Urinary bladder (tissue), 4 donors: Measurements from ENCODE around the gene SPIRE2. TPM values are rescaled to one million over a fixed set of nuclear protein-coding genes. Genes with fewer than 3 reads are reported as not detected.
A peak's percentile ranks its signal among the peaks of the same experiment; 100 is the strongest.
"Not testable (repeated sequence)": the region's sequence is repeated elsewhere in the genome, so short reads cannot be mapped to it uniquely, and the experiment has no call there.

Source experiments
- DNase-seq: peaks from one replicate; pipeline ENCODE4 v3.0.0-alpha.2; 2015; ENCODE audit errors: extremely low spot score
- H3K27ac ChIP-seq: one replicate; pipeline ENCODE4 v1.5.1; 2013; ENCODE audit warnings: low read depth, mild to moderate bottlenecking, moderate library complexity
- H3K36me3 ChIP-seq: one replicate; pipeline ENCODE4 v1.6.1; 2013; ENCODE audit warnings: mild to moderate bottlenecking, moderate library complexity; ENCODE audit not compliant: insufficient read depth
- H3K4me1 ChIP-seq: one replicate; pipeline ENCODE4 v1.6.1; 2013; ENCODE audit warnings: mild to moderate bottlenecking, moderate library complexity; ENCODE audit not compliant: insufficient read depth
- H3K4me3 ChIP-seq: one replicate; pipeline ENCODE4 v1.5.1; 2013; ENCODE audit warnings: low read depth, low read length
- WGBS: extraction: QIAGEN DNeasy Blood & Tissue Kit; methylation state at CpG from one replicate; pipeline ENCODE4 v1.1.7; 2013; 5-methylcytosine and 5-hydroxymethylcytosine counted together
- polyA plus RNA-seq: library from polyadenylated mRNA; stranded (reverse); fragments of 200-250 nt; gene quantifications from one replicate; pipeline ENCODE4 v1.2.3, GENCODE V29; 2013
- total RNA-seq: library from RNA; depleted of rRNA; stranded (reverse); fragments of >200 nt; gene quantifications from one replicate; pipeline ENCODE4 v1.2.3, GENCODE V29; 2014
- donor health status: healthy with polysubstance abuse.
- donor health status: healthy.

The SPIRE2 gene
- total and polyA plus RNA-seq, 2 donors: 5.4 to 6.4 TPM

DNA sequence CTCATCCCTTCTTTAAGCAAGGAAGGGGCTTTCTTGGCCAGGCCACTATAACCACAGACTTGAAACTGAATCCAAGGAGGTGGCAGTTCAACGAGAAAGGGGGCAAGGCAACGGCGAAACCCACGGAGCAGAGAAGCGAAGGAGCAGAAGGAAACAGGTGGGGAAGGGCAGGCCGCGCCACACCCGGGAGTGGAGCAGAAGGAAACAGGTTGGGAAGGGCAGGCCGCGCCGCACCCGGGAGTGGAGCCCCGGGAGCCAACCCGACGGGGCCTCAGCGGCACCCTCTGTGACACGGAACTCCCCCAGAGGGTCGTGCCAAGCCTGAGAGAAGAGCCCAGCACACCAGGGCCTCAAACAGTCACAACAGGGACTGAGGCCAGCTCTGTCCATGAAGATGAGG lies 32.2 kb upstream of the SPIRE2 start:
- 93% methylated on average over 18 of the region's 18 CpGs for WGBS
- H3K36me3 ChIP-seq: no peaks in the 10 kb centered on the region

DNA sequence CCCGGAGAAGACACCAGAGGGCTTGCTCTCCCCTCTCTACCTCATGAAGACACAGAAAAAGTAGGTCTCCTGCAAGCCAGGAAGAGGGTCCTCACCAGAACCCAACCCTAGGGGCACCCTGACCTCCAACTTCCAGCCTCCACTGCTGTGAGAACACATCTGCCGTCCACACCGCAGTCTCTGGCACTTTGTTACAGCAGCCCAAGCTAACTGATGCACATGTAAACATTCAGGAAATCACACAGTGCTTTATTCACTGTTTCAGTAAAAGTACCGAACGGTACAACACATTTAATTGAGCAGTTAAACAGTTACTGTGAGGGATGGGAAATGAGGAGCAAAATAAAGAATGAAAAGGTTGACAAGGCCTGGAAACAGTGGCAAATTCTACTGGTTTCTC lies 30.1 kb upstream of the SPIRE2 start:
- H3K36me3 ChIP-seq: no peaks in the 10 kb centered on the region
- no peak overlapping the region for H3K4me3 ChIP-seq
- WGBS: 92% methylated on average over 5 of the region's 5 CpGs
- no peaks in the 10 kb centered on the region for H3K4me1 ChIP-seq
- H3K27ac ChIP-seq: no peak overlapping the region
- DNase-seq: no peak

More for the DNA sequence above, 32.2 kb upstream of the SPIRE2 start:
- DNase-seq: no peak
- no peak overlapping the region for H3K27ac ChIP-seq
- no peak overlapping the region for H3K4me3 ChIP-seq
- no peaks in the 10 kb centered on the region for H3K4me1 ChIP-seq

DNA sequence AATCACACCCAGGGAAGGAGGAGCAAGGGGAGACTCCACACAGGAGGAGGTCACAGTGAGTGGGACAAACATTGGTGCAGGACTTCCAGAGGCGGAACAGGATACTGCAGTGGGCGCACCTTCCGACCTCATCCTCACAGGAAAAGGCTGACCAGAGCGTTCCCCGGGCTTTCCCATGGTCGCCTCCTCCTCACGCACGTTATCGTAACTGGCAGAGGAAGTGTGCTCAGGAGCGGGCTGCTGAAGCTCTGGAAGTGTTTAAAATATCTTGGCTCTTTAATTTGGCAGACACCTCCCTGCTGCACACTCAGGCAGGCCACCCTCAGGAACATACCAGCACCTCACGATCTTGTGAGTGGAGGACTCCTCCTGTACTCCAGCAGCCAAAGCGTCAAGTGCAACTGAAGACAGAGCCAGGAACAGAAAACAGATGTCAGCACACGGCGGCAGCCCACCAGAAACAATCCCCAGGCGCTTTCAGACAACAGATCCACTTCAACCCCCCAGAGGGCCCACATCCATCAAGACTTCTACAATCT lies 29.4 kb upstream of the SPIRE2 start:
- H3K4me3 ChIP-seq: no peak overlapping the region
- no peak for DNase-seq
- WGBS: 78% methylated on average over 15 of the region's 15 CpGs
- H3K36me3 ChIP-seq: no peaks in the 10 kb centered on the region
- no peaks in the 10 kb centered on the region for H3K4me1 ChIP-seq
- H3K27ac ChIP-seq: no peak overlapping the region

DNA sequence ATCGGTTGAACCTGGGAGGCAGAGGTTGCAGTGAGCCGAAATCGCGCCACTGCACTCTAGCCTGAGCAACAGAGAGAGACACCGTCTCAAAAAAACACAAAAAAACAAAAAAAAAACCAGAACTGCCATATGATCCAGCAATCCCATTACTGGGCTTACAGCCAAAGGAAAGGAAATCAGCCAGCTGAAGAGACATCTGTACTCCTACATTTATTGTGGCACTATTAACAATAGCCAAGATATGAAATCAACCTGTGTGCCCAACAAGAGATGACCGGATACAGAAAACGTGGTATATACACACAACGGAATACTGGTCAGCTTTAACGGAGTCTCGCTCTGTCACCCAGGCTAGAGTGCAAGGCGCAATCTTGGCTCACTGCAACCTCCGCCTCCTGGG lies 26.5 kb upstream of the SPIRE2 start:
- Histone ChIP-seq H3K4me3 (no peak overlapping the region), H3K36me3 (no peaks in the 10 kb centered on the region), H3K27ac (no peak overlapping the region), H3K4me1 (no peaks in the 10 kb centered on the region)
- no peak for DNase-seq
- WGBS: 85% methylated on average over 12 of the region's 12 CpGs

DNA sequence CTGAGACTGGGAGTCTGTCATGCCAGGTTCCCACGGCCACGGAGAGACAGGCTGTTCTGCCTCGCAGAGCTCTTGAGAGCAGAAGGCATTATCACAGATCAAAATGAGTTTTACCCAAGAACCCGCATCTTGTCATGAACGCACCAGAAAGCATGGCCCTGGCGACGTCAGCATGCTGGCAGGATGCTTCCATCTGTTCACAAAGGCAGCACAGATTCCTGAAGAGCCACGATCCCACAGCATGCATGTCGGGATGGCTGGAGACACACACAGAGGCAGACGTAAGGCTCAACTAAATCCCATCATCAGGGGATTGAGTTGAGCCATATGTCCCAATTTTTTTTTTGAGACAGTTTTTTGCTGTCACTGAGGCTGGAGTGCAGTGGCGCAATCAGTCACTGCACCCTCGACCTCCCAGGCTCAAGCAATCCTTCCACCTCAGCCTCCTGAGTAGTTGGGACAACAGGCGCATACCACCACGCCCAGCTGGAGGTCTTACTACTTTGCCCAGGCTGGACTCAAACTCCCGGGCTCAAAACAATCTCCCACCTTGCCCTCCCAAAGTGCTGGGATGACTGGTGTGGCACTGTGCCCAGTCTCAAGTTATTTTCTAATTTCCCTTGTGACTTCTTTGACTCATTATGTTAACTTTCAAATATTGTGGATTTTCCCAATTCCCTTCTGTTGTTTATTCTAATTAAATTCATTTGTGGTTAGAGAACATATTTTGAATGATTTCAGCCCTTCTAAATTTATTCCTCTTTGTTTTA lies 23.0 kb upstream of the SPIRE2 start:
- no peak for DNase-seq
- no peaks in the 10 kb centered on the region for H3K4me1 ChIP-seq
- no peaks in the 10 kb centered on the region for H3K36me3 ChIP-seq
- WGBS: 79% methylated on average over 15 of the region's 15 CpGs
- H3K27ac ChIP-seq: no peak overlapping the region
- H3K4me3 ChIP-seq: no peak overlapping the region

DNA sequence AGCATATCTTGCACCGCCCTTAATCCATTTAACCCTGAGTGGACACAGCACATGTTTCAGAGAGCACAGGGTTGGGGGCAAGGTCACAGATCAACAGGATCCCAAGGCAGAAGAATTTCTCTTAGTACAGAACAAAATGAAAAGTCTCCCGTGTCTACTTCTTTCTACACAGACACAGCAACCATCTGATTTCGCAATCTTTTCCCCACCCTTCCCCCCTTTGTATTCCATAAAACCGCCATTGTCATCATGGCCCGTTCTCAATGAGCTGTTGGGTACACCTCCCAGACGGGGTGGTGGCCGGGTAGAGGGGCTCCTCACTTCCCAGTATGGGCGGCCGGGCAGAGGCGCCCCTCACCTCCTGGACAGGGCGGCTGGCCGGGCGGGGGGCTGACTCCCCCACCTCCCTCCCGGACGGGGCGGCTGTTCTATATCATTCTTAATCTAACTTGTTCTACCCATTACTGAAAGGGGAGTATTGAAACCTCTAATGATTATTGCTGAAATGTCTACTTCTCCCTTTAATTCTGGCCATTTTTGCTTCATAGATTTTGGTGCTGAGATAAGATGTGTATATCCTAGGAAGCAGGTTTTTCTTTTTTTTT lies 21.6 kb upstream of the SPIRE2 start:
- H3K4me3 ChIP-seq, H3K36me3 ChIP-seq, DNase-seq, H3K4me1 ChIP-seq, H3K27ac ChIP-seq: not testable (repeated sequence)
- whole genome bisulfite sequencing: 84% methylated on average over 15 of the region's 16 CpGs

DNA sequence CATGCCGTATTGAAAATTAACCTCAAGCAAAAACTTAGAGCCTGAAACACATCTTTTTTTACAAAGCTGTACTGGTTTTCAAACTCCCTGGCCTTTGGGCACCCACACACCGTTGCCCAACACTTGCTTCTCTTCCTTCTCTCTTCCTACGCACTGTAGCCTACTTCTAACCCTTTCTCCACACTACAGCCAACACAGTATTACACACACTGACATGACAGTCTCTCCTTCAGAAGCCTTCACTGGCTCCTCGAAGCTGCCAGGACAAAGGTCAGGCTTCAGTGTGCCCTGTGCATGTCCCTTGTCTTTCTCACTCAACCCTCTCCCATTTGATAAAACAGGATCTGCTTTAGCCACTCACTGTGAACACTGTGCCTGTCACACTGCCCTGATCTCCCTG lies 19.8 kb upstream of the SPIRE2 start:
- no peak overlapping the region for H3K27ac ChIP-seq
- H3K4me1 ChIP-seq: no peaks in the 10 kb centered on the region
- H3K4me3 ChIP-seq: no peak overlapping the region
- WGBS: 88% methylated on average over 4 of the region's 4 CpGs
- no peak for DNase-seq
- no peaks in the 10 kb centered on the region for H3K36me3 ChIP-seq

DNA sequence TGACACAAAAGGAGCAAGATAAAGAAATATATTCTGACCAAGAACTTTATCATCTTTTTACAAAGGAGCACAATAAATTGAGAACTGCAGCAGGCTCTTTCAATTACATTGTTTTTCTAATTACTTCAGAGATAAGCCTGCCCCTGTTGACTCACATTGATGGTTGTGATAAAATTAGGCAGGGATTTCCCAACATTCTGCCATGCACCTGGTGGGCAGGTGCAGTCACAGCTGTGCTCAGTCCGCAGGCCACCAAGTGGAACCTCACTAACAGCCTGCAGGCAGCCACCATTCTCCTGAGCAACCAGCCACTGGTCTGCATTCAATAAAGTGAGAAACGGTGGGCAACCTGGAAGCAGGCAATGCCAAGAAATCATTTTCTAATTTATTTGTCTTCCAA lies 17.0 kb upstream of the SPIRE2 start:
- H3K36me3 ChIP-seq: no peaks in the 10 kb centered on the region
- H3K4me1 ChIP-seq: no peaks in the 10 kb centered on the region
- DNase-seq: no peak
- WGBS: 85% methylated on average over 2 of the region's 2 CpGs
- no peak overlapping the region for H3K4me3 ChIP-seq
- H3K27ac ChIP-seq: no peak overlapping the region

DNA sequence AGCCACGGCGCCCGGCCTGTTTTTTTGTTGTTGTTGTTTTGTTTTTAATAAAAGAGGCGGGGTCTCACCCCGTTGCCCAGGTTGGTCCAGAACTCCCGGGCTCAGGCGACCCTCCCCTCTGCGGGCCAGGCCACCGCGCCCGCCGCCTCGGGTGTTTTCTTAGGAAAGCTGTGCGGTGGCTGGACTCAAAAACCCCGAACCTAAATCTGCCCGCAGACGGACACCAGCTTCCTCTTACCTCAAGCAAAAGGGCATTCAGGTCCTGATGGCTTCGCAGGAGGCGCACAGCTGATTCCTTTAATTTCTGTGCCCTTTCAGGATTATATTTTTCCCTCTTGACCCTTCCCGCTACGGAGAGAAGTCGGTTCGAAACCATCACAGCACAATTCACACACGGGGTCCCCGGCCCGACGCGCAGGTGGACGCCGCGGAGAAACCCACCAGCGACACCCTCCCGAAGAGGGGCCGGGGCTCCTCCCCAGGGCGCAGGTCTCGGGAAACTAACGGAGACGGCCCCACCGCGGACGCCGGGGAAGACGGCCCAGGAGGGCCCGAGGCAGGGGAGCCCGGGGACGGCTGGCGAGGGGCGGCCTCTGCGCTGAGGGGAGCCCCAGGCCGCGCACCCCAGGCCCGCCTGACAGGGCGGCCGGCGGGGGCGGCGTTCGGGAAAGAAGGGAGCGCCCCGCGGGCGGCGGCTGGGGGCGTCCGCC lies 12.5 kb upstream of the SPIRE2 start:
- peak overlapping the region; percentile 45 for H3K4me3 ChIP-seq
- no peaks in the 10 kb centered on the region for H3K4me1 ChIP-seq
- DNase-seq: no peak
- H3K36me3 ChIP-seq: no peaks in the 10 kb centered on the region
- H3K27ac ChIP-seq: no peak overlapping the region
- WGBS: 6% methylated on average over 65 of the region's 65 CpGs

DNA sequence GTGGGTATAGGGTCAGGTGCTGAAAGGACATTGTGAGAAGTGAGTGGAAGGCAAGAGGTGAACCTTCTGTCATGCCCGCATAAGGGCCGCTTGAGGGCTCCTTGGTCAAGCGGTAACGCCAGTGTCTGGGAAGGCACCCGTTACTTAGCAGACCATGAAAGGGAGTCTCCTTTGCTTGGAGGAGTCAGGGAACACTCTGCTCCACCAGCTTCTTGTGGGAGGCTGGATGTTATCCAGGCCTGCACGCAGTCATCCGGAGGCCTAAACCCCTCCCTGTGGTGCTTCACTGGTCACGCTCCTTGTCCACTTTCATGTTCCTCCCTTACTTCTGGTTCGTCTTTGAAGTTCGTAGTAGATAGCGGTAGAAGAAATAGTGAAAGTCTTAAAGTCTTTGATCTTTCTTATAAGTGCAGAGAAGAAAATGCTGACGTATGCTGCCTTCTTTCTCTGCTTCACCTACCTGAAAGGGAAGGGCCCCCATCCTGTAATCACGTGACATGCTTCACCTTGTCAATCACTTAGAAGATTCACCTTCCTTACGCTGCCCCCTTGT lies 9.3 kb upstream of the SPIRE2 start:
- H3K27ac ChIP-seq, H3K4me3 ChIP-seq, DNase-seq, H3K4me1 ChIP-seq, H3K36me3 ChIP-seq: not testable (repeated sequence)
- 87% methylated on average over 14 of the region's 14 CpGs for WGBS

DNA sequence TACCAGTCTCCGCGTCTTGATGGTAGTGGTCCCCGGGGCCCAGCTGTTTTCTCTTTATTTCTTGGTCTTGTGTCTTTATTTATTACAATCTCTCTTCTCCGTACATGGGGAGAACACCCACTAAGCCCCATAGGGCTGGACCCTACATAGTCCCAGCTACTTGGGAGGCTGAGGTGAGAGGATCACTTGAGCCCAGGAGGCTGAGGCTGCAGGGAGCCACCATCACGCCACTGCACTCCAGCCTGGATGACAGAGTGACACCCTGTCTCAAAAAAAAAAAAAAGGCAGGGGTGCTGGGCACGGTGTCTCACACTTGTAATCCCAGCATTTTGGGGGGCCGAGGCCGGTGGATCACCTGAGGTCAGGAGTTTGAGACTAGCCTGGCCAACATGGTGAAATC lies 8.8 kb upstream of the SPIRE2 start:
- not testable (repeated sequence) for H3K27ac ChIP-seq, H3K36me3 ChIP-seq, DNase-seq, H3K4me1 ChIP-seq, H3K4me3 ChIP-seq
- WGBS: 96% methylated on average over 8 of the region's 8 CpGs

DNA sequence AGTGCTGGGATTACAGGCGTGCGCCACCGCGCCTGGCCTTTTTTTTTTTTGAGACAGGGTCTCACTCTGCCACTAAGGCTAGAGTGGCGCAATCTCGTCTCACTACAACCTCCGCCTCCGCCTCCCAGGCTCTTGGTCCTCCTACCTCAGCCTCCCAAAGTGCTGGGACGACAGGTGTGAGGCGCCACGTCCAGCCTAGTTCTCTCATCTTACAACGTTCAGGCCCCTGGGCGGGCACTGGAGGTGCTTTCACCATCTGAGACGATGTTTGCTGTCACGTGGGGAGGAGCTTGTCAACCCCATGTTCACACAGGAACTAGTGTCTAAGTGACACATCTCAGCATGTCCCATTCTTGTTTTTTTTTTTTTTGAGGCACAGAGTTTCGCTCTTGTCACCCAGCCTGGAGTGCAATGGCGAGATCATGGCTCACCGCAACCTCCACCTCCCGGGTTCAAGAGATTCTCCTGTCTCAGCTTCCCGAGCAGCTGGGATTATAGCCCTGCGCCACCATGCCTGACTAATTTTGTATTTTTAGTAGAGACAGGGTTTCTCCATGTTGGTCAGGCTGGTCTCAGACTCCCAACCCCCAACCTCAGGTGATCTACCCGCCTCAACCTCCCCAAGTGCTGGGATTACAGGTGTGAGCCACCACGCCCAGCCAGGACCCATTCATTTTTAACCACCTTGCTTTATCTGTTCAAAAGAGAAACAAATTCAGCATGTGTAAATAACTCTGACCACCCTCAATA lies 6.7 kb upstream of the SPIRE2 start:
- no peak for DNase-seq
- Histone ChIP-seq H3K27ac (no peak overlapping the region), H3K4me3 (no peak overlapping the region), H3K4me1 (no peaks in the 10 kb centered on the region), H3K36me3 (no peaks in the 10 kb centered on the region)
- 95% methylated on average over 23 of the region's 23 CpGs for WGBS
